Activated CD4-positive, alpha-beta T cell treated with anti-CD3 and anti-CD28 coated beads, Interleukin-2, Interleukin-4, amounts not matched to agents 100 ng/mL and 50 ng/mL, durations not matched to agents 16 hours and 8 hours (primary cell): ENCODE measurements around the gene TRANK1.
"Not testable (repeated sequence)": the region's sequence is repeated elsewhere in the genome, so short reads cannot be mapped to it uniquely, and the experiment has no call there.

ENCODE experiments used
- DNase-seq: peaks from one replicate; pipeline ENCODE4 v3.0.0-alpha.2; 2020; ENCODE audit warnings: low spot score

TRANK1 gene

GRCh38 chr3:36919439-36920160 lies 25.3 kb downstream of the TRANK1 start:
- no peak for DNase-seq

GRCh38 chr3:36918050-36918449 lies 26.8 kb downstream of the TRANK1 start:
- DNase-seq = peak; percentile 47

- peak; percentile 89 for DNase-seq
Observed at GRCh38 chr3:36911990-36912804, 32.7 kb downstream of the TRANK1 start.

- no peak for DNase-seq
Observed at GRCh38 chr3:36909666-36910065, 35.2 kb downstream of the TRANK1 start.

GRCh38 chr3:36909181-36909580 lies 35.7 kb downstream of the TRANK1 start:
- DNase-seq = no peak

- no peak for DNase-seq
Observed at GRCh38 chr3:36908647-36909180, 36.1 kb downstream of the TRANK1 start.

DNA sequence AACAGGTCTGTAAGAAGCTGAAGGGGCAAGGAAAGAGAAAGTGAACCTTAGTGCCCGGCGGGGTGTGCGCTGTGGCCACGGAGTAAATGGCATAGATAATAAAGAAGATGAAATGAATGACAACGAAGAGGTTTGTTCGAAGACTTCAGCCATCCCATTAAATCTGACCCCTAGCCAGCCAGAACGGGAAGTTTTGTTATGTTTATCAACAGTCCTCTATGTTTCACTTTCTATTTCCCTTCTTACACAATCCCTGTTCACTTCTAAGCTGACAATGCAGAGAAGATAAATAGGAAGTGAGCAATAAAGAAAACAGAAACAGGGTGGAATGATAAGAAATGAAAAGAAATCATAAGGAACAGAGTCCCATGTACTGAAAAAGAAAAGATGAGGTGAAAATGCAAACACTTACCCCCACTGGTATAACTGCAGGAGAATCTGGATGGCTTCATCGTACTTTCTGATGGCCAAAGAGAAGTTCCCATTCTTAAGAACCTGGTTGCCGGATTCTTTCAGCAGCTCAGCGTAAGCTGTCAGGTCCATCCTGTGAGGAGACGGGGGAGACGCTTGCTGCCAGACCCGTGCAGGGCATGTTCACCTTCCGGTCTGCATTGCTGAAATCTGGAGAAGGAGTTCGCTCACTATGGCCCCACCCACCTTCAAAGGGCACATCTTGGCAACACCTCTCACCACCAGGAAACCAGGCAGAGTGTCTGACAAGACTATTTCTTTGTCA lies 36.8 kb downstream of the TRANK1 start:
- peak; percentile 68 for DNase-seq

GRCh38 chr3:36906504-36907149 lies 38.2 kb downstream of the TRANK1 start:
- no peak for DNase-seq

- no peak for DNase-seq
Observed at GRCh38 chr3:36905545-36905944, 39.3 kb downstream of the TRANK1 start.

DNA sequence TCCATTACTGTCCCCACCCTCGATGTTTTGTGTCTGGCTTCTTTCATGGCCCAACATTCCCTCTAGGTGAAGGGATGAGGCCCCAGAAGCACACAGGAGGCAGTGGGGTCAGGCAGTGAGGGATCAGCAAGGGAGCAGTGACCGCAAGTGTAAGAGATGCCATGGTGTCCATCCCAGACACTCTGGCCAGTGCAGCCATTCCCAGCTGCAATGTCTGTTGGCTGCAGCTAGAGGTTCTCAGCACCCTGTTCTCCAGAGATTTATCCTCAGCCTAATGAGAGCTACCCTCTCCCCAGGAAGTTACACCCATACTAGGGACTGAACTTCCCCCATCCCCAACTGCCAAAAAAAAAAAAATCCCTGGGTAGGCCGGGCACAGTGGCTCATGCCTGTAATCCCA lies 40.2 kb downstream of the TRANK1 start:
- DNase-seq = no peak

- DNase-seq = not testable (repeated sequence)
Observed at GRCh38 chr3:36904065-36904464, 40.8 kb downstream of the TRANK1 start.

DNA sequence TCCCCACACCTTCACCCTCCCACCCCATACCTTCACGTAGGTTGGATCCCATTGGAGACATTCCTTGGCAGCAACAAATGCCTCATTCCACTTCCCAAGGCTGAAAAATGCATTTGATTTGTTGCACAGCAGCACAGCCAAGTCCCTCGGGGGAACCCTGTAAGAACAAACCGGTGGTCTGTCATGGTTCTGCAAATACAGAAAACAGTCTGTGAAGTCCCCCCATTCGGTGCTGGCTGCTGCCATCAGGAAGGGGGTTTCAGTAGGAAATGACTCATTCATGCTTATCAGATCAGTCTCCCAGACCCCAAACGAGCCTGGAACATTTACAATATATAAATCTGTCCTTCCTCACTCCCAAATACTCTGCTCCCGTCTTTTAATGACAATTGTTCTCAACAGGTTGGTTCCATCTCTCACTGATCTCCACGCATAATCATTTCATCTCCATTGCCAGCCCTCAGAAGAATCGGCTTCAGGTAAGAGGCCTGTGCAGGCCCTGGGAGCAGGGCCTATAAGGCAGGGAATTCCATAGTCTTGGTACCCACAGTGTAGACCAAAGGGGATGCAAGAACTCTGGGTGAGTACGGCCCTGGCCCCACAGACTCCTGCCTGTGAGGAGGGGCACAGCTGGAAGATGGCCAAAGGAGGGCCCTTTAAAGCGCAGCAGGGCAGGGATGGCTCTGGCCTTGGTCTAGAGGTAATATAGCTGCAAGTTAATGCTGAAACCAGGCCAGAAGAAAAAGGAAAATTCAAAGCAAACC lies 41.6 kb downstream of the TRANK1 start:
- no peak for DNase-seq

DNA sequence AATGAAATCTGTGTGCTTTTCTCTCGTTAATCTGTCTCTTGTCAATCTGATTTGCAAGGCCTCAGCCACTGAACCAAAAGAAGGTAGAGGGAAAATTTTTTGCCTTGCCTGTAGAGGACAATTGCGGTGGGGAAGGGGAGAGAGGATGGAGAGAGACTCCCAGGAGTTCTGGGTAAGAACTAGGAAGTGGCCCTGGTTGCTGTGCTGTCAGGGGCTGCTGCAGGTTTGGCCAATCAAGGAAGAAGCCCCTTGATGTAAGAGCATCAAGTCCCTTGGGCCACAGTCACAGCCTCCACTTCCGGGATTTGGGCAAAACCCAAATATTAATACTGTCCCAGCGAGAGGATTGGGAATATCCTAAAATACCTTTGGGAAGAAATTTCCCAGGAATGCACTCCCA lies 43.3 kb downstream of the TRANK1 start:
- DNase-seq = no peak

- DNase-seq = no peak
Observed at GRCh38 chr3:36900474-36901443, 44.1 kb downstream of the TRANK1 start.

DNA sequence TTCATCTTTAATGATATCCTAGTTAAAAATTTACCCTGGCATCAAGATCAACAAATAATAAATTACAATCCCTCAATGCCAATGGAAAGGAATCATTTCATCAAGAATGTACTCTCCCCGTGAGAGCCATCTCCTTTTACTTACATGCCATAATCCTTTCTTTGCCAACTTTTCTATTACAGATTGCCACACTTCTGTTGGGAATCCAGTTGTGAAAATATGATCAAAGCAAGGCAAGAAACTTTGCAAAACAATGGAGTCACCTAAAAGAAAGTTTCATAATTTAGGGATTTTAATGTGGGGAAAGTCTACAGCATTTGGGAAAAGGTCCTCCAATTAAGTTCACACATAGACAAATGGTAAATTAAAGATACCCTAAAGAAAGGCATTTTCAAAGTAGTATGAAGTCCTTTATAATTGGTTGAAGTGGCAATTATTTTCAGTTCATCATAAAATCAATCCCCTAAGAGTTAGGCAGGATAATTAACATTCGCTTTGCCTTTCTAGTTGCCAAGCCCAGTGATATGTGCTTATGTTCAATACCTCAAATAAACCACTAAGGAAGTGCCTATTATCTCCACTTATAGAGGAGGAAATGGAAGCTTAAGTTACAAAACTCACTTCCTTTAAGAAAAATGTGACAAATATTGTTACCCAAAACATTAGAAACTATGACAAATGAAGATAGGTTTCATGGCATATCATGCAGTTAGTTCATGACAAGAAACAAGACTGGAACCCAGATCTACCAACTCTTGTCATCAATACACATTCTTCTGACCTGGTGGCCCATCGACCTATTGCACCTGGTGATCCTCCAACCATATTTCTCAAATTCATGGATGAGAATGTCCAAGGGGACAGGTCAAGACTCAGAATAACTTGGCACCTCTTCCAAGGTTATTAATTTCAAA lies 49.1 kb downstream of the TRANK1 start:
- no peak for DNase-seq

DNA sequence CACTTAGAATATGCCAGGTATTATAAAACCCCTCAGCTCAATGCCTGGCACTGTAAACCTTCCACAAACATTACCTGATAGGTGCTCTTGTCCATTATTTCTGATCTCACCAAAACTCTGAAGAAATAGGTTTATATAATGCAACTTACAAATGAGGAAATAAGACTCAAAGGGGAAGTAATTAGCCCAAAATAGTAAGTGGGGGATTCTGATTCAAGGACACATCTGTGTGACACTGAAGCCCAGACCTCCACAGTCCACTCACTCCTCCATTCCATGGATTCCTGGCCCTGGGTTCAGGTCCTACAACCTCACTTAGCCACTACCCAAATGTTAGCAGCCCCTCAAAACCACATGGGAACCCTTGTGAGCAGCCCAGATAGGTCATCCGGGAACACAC lies 49.9 kb downstream of the TRANK1 start:
- DNase-seq = no peak

- DNase-seq = no peak
Observed at GRCh38 chr3:36893826-36894225, 51.0 kb downstream of the TRANK1 start.

DNA sequence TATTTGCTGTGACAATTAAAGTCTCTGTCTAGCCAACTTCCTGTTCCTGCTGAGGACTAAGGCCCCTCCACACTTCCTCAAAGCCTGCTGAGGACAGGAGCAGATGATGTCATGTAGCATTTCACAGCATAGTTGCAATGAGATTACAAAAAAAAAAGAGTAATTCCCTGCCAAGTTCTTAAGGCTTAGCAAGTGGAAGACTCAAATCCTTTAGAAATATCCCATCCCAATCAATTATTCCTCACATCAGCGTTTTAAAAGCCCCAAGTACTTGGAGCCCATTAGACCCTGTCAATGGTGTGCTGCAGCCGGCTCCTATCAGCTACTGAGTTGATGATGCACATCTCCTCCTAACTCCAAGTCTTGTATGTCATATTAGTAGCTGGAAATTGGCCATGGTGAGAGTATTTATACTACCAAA lies 51.7 kb downstream of the TRANK1 start:
- no peak for DNase-seq
